KBM-7 (cell line): Measurements from ENCODE around the gene EDIL3.

Source experiments
- DNase-seq: peaks from one replicate; pipeline ENCODE4 v3.0.0-alpha.2; 2015
- in situ Hi-C: fragments of 300-500 bp; cut with MboI; formaldehyde crosslinking; loops from 2 replicates; pipeline ENCODE4 v1.14.3; 2020; ENCODE audit warnings: low sequenced_read_pairs, low pct_unique_long_range_greater_than_20kb, mixed read lengths

EDIL3 gene

DNA sequence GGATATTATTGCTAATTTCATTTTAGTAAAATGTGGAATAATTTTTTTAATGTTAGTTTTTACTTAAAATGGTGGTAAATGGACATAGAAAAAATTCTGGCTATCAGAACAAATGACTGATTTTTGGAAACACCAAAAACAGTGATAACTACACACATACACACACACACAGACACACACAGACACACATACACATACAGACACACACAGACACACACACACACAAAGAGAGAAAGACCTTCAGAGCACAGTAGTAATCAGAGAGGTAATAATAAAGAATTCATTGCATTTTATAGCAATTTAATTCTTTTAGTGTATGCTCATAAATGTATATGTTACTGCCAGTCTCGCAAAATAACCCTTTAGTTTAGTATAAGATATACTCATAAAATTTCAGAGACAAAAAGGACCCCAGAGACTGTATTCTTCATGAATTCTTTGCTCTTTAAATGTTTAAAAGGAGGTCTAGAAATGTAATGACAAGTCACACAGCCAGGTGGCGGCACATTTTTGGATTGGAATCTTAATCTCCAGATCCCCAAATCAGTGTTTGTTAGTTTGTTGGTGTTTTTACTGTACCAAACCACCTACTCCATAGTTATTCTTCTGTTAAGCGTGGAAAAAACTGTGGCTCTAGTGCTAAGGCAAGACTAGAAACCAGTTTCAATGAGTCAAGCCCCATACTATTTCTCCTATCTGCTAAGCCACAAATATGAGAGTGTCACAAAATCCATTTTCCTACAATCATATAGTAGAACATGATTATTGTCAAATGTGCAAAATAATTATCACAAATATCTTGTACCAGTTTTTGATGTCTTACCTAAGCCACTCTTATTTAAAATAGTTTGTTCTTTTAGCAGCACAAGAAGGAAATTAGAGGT, 109.9 kb downstream of the EDIL3 start:
- DNase-seq = peak; percentile 21
- in situ Hi-C loops = no loop called here

GRCh38 chr5:84273517-84273883, 111.2 kb downstream of the EDIL3 start:
- no peak for DNase-seq
- in situ Hi-C loops = no loop called here

GRCh38 chr5:84272771-84273516, 111.7 kb downstream of the EDIL3 start:
- in situ Hi-C loops = no loop called here
- DNase-seq = no peak

- in situ Hi-C loops = no loop called here
Observed at GRCh38 chr5:84265739-84266550, 118.7 kb downstream of the EDIL3 start.

DNA sequence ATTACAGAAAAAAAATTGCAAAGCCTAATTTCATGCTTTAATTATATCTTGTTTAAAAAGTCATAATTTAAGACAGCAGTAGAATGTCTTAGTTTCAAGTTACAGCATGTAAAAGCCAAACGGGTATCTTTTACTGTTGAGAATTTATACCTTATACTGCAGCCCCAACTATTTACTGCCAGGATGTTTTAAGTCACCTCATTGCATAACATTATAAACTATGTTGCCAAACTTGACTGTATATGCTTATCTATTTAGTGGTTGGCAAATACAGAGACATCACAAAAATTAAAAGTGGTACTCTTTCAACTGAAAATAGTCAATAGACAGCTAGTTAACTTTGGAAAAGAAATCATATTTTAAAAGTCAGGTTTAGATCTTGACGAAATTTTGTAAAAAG, 119.5 kb downstream of the EDIL3 start:
- in situ Hi-C loops = no loop called here
- DNase-seq = no peak

More at GRCh38 chr5:84265739-84266550, 118.7 kb downstream of the EDIL3 start:
- DNase-seq = no peak

GRCh38 chr5:84260939-84261338, 123.7 kb downstream of the EDIL3 start:
- in situ Hi-C loops = no loop called here
- DNase-seq = no peak

DNA sequence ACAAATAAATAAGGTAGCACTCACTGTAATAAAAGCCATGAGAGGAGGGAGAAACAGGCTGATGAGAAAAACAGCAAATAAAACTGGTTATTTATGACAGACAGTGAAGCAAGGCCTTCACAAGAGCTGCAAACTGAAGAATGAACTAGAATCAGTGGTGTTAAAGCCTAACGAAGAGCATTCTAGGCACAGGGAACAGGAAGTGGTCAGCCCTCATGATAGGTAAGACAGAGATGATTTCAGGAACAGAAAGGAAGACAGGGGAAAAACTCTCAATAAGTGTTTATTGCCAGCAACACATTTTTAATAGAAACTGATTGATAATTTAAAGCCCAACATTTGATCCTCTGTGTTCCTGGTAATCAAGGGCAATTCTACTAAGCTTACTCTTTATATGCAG, 124.5 kb downstream of the EDIL3 start:
- DNase-seq = no peak
- in situ Hi-C loops = no loop called here

GRCh38 chr5:84259283-84260045, 125.2 kb downstream of the EDIL3 start:
- in situ Hi-C loops = no loop called here
- DNase-seq = no peak

DNA sequence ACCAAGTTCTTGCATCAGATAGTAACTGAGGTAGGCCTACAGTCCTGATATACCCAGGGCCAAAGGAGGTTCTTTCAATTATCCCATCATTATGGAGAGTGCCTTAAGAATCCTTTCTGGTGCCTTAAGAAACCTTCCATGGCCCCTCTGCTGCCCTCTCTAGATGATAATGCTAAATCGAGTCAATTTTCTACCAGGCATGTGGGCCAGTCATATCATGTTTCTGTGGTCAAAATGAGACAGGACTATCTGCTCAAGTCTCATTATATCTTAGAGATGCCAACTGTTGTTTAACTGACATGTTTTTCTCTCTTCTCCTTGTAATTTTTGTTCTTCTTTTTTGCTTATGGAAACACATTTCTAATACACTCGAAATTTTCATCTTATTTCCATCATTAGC, 127.6 kb downstream of the EDIL3 start:
- no peak for DNase-seq
- in situ Hi-C loops = no loop called here

DNA sequence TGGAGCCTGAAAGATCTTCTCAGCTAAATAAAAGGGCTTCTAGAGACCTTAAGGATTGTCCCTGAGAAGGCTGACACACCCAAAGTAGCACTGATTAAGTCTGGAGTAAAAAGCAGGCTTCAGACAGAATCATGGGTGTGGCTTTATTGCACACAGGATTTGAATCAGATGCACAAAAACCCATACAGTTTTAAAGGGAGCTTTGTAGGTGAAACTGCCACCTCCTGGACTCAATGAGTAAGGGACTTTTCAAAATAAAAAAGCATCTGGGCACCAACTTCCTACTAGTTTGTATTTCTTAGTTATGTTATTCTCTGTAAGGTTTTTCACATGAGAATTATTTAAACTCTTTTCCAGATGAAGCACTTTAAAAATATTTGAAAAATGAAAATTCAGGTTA, 129.4 kb downstream of the EDIL3 start:
- in situ Hi-C loops = no loop called here
- peak; percentile 22 for DNase-seq

DNA sequence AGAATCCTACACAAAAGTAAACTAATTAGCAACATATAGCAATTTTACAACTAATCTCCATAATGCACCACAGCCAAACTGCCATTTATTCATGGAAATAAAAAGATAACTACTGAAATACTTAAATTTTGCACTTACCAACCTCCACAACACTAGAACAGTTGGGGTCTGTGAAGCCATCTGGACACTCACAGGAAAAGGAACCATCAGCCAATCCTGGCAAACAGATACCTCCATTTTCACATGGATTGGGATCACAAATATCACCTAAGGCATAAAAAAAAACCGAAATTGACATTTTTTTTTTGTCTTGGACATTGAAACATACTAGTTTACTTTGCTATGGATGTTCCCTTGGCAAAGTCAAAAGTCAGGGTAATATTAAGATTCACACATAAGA, 130.7 kb downstream of the EDIL3 start:
- in situ Hi-C loops = no loop called here
- DNase-seq = no peak

- no peak for DNase-seq
- in situ Hi-C loops = no loop called here
Observed at GRCh38 chr5:84251503-84251902, 133.2 kb downstream of the EDIL3 start.

DNA sequence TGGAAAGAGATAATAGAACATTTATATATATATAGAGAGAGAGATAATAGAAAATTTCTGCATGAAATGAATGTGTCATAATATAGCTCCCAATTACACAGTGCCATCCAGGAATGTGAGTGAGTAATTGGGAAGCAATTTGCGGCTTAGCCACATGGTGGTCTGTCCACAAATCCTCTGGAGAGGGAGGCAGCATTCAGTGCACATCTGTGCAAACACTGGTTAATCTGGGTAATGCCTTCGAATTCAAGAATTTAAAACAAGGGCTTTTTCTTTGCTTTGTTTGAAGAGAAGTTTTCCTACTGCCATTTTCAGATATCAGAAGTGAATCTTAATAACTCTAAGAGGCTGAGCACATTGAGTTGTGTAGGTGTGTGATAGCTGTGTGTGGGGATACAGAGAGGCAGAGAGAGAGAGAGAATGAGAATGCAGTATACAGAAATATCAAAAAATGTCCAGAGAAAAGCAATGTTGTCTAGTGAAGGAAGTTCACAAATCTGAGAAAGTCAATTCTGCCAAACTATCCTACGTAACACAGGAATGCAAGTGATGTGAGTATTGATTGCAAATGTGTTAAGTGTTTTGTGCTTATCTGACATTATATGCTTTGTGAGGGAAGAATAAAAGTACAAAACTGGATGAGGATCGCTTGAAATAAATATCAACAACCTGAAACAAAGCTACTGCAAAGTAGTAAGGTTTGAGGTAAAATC, 134.6 kb downstream of the EDIL3 start:
- in situ Hi-C loops = no loop called here
- DNase-seq = no peak

GRCh38 chr5:84248013-84248412, 136.7 kb downstream of the EDIL3 start:
- DNase-seq = no peak
- in situ Hi-C loops = no loop called here

DNA sequence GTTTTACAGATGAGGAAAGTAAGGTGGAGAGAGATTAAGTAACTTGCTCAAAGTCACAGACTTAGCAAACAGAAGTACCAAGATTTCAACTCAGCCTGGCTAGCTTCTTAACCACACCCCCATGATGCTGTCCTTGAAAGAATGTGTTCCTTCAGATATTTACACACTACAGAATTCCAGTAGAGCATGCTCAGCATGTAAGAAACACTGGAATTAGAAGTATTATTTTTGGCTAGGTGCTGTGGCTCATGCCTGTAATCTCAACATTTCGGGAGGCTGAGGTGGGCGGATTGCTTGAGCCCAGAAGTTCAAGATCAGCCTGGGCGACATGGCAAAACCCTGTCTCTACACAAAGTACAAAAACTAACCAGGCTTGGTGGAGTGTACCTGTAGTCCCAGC, 142.4 kb downstream of the EDIL3 start:
- in situ Hi-C loops = no loop called here
- no peak for DNase-seq

DNA sequence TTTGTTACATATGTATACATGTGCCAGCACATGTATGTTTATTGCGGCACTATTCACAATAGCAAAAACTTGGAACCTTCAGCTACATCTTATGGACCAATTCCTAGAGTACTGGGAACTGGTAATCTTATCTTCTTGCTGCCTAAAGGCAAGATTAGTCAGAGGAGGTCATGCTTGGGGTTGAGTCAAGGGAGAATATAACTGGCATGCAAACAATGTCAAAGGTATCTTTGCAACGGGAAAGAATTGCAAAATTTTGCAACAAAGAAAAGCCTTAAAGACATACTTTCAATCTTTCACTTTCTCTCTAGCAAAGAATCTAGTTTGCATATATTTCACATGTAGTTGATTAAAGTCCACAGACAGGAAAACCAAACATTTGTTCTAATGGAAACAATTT, 145.2 kb downstream of the EDIL3 start:
- in situ Hi-C loops = no loop called here
- DNase-seq = no peak

DNA sequence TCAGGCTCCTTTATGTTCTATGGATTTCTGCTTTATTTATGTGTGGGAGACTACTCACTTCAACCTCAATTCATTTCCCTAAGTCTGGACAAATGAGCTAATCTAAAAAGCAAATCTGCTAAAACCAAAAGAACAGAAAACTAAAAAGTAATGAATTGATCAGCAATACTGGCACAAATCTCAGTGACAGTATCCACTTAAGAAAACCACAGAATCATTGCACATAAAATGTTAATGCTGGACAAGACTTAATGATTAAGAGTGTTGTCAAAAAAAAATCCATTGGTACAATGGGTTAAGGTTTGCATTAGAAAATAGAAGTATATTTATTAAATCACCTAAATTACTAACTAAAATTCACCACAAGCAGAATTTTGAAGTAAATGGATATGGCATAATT, 147.6 kb downstream of the EDIL3 start:
- in situ Hi-C loops = no loop called here
- no peak for DNase-seq

- no peak for DNase-seq
- in situ Hi-C loops = no loop called here
Observed at GRCh38 chr5:84231433-84231832, 153.2 kb downstream of the EDIL3 start.

DNA sequence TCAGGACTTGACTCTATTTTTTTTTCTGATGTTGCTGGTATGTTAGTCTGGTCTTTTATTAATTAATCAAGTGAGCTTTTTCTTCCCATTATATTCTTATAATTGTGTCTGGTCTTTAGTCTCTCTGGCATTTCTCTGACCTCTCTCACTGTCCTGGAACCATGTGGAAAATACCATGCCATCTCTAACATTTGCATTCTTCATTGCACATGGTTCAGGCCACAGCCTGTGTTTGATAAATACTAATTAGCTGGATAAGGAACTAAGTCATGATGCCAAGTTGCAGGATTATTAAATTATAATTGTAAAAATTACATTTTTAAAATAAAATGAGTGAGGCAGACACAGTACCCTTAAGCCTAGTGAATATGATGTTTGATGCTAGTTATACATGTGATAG, 155.6 kb downstream of the EDIL3 start:
- in situ Hi-C loops = no loop called here

More for the DNA sequence above, 155.6 kb downstream of the EDIL3 start:
- no peak for DNase-seq
